HG03575 (cell line): ENCODE results near the gene NAGLU.
"Not testable (repeated sequence)": the region's sequence is repeated elsewhere in the genome, so short reads cannot be mapped to it uniquely, and the experiment has no call there.

Experiments used
- ATAC-seq: cut with Tn5 transposase; IDR thresholded peaks from one replicate; pipeline ENCODE4 v1.9.1; 2021; ENCODE audit not compliant: unreplicated experiment, insufficient number of reproducible peaks, low FRiP score; ENCODE audit errors: extremely low read depth

Gene NAGLU

DNA sequence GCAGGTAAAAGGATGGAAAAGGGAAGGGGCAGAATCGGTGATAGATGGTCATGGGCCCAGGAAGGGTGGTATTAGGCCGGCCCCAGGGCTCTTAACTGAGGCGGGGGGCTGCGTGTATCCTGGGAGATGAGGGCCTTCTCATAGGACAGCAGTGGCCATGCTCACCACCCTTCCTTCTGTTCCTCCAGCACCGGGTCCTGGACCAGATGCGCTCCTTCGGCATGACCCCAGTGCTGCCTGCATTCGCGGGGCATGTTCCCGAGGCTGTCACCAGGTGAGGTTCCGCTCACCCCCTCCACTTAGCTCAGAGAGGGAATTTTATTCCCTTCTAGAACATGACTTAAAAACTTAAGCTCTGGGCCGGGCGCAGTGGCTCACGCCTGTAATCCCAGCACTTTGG lies 2.4 kb downstream of the NAGLU start:
- ATAC-seq: no peak

DNA sequence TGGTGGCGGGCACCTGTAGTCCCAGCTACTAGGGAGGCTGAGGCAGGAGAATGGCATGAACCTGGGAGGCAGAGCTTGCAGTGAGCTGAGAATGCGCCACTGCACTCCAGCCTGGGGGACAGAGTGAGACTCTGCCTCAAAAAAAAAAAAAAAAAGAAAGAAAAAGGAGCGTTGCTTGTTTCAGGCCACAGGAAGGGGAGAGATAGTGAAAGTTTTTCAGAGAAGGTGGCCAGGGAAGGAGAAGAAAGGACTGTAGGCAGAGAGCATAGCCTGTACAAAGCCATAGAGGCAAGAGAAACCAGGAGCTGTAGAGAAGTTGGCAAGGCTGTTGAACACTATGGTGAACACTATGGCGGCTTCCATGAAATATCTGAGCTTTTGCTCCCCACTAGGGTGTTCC lies 4.5 kb downstream of the NAGLU start:
- not testable (repeated sequence) for ATAC-seq

DNA sequence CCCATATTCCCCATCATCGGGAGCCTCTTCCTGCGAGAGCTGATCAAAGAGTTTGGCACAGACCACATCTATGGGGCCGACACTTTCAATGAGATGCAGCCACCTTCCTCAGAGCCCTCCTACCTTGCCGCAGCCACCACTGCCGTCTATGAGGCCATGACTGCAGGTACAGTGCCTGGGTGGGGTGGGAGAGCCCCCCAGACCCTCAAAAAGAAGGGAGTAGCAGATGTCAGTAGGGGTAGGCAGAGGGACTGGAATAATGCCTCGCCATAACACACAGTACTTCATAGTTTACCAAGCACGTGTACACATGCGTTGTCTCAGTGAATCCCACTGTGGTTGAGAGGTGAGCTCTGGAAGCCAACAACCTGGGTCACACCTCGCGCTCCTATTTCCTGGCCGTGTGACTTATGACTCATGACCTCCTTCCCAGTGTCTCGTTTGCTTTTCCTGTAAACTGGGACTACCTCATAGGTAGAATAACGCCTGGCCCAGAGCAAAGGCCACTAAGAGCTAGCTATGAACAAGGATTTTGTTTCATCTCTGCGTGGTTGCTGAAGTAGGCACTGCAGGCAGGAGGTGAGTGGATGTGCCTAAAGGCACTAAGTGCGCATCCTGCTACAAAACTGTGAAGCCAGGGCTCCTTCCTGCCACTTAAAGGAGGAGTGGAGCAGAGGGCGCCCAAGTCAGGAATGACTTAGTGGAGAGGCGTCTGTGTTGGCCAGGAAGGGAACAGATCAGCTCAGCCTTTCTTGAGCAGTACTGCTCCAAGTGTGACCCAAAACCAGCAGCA lies 5.2 kb downstream of the NAGLU start:
- ATAC-seq: no peak

DNA sequence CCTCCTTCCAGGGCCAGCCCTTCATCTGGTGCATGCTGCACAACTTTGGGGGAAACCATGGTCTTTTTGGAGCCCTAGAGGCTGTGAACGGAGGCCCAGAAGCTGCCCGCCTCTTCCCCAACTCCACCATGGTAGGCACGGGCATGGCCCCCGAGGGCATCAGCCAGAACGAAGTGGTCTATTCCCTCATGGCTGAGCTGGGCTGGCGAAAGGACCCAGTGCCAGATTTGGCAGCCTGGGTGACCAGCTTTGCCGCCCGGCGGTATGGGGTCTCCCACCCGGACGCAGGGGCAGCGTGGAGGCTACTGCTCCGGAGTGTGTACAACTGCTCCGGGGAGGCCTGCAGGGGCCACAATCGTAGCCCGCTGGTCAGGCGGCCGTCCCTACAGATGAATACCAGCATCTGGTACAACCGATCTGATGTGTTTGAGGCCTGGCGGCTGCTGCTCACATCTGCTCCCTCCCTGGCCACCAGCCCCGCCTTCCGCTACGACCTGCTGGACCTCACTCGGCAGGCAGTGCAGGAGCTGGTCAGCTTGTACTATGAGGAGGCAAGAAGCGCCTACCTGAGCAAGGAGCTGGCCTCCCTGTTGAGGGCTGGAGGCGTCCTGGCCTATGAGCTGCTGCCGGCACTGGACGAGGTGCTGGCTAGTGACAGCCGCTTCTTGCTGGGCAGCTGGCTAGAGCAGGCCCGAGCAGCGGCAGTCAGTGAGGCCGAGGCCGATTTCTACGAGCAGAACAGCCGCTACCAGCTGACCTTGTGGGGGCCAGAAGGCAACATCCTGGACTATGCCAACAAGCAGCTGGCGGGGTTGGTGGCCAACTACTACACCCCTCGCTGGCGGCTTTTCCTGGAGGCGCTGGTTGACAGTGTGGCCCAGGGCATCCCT lies 7.4 kb downstream of the NAGLU start:
- no peak for ATAC-seq

DNA sequence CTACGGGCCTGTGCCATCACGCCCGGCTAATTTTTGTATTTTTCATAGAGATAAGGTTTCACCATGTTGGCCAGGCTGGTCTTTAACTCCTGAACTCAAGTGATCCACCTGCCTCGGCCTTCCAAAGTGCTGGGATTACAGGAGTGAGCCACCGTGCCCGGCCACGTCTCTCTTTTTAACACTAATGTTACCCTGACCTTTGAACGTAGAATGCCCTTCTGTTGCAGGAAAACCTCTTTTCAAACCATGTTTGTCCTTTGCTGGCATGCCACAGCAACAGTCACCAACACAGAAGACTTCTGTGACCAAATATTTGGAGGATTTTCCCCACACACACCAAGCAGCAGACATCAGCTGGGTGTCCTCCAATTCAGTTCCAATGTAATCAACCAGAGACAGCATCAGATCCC lies 8.8 kb downstream of the NAGLU start:
- ATAC-seq: no peak

DNA sequence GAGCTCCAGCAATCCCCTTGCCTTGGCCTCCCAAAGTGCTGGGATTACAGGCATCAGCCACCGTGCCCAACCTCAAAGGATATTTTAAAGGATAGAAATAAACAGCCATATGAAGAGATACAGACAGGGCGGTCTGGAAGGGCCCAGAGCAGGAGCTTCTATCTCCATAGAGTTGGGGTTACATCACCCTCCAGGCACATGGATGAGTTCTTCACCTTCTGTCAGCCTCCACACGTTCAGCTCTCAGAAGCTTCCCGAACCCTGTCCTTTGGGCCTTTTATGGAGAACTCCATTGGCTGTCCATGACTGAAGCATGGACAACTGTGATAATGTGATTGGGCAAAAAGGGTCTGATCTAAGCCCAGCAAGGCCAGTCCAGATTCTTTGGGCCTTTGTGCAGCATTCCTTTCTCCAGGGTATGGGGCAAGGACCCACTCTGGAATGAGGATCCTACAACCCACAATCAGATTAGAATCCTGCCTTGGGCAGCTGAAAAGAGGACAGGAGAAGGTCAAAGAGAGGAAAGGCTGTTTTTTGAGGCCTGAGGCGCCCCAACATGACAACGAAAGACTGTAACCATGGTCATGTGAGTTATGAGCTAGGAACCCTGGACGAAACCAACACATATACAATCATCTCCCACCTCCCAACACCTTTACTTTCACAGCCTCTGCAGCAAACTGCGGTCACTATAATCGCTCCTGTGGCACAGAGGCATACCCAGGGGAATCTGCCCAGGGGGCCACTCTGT lies 9.9 kb downstream of the NAGLU start:
- not testable (repeated sequence) for ATAC-seq

DNA sequence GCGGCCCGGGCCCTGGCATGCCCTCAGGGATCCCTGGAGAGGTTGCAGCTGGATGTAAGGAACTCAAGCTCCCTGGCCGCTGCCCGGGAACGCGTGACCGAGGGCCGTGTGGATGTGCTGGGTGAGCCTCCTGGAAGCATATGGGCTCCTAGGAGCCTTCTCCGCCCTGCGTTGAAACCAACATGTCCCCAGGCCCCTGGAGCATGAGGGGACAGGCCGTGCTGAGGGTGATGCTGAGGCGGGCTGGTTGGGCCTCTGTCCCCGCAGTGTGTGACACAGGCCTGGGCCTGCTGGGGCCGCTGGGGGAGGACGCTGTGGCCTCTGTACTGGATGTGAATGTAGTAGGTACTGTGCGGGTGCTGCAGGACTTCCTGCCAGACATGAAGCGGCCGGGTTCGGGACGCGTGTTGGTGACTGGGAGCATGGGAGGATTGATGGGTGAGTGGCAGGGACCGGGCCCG lies 11.0 kb downstream of the NAGLU start:
- no peak for ATAC-seq

DNA sequence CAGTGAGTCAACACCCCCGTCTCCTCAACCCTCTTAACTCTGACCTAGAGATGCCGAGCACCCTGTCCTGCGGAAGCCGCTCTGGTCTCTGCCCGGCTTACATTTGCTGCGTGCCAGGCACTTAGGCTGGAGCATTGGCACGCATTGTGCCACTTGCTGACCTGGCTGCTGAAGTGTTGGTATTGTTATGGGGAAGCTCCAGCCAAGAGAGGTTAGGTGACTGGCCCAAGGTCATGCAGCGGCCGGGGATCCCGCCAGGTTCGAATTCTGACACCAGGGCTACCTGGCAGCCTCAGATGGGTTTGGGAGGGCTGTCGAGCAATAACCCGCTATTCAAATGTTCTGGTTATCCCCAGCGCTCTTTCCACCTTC lies 11.6 kb downstream of the NAGLU start:
- ATAC-seq: no peak

DNA sequence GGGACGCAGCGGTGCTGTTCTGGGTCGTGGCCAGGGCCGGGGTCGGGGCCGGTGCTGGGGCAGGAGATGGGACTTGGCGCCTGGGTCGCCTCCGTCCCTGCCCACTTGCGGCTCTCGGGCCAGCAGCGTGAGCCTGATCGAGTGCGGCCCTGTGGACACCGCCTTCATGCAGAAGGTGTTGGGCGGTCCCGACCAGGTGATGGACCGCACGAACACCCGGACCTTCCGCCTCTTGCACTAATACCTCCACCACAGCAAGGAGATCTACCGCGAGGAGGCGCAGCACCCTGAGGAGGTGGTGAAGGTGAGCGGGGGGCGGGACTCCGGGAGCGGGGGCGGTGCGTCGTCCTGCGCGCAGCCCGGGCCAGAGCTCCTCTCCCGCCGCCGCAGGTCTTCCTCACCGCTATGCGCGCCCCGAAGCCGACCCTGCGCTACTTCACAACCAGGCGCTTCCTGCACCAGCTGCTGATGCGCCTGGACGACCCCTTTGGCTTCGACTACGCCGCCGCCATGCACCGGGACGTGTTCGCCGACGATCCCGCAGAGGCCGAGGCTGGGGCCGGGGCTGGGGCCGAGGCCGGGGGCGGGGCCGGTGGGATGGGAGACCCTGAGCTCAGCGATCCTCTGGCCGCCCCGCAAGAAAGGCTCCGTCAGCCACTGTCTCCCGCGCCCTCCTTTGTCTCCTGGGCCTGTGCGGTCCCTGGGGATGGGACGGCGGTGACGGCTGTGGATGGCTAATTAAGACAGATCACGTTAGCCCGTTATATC lies 12.2 kb downstream of the NAGLU start:
- no peak for ATAC-seq

DNA sequence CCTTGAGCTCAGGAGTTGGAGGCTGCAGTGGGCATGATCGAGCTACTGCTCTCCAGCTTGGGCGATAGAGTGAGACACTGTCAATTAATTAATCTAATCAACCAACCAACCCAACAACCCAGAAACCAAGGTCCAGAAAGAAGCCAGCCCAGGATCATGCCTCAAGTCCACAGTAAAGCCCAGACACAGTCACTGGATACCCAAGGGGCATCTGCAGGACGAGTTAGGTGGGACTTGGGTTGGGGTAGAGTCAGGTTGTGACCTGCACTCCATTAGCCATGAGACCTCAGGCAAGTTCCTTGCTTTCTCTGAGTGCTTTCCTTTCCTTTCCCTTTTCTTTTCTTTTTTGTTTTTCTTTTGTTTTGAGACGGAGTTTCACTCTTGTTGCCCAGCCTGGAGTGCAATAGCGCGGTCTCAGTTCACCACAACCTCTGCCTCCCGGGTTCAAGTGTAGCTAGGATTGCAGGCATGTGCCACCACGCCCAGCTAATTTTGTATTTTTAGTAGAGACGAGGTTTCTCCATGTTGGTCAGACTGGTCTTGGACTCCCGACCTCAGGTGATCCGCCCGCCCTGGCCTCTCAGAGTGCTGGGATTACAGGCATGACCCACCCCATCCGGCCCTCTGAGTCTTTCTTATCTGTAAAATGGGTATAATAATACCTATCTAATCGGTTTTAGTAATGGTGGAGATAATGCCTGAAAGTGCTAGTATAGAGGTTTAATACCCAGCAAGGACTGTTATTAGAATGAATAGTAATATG lies 13.1 kb downstream of the NAGLU start:
- no peak for ATAC-seq

DNA sequence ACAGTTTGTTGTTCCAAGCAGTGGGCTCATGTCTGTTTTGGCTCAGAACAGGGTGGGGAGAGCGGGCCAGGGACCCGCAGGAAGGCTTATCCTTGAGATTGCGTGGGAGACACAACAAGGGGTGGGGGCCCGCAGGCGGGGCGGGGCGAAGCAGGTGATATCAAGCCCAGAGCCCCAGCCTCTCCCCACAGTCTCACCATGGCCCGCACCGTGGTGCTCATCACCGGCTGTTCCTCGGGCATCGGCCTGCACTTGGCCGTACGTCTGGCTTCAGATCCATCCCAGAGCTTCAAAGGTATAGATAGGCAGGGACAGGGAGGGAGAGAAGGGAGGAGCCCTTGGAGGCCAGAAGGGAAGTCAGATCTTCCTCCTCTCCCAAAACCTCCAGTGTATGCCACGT lies 16.7 kb downstream of the NAGLU start, which contains the start of gene HSD17B1:
HSD17B1 (plus strand) TSS at position 188 of the 400 bp plus-strand sequence; CDS start at position 199, 11 bp downstream.
- not testable (repeated sequence) for ATAC-seq

DNA sequence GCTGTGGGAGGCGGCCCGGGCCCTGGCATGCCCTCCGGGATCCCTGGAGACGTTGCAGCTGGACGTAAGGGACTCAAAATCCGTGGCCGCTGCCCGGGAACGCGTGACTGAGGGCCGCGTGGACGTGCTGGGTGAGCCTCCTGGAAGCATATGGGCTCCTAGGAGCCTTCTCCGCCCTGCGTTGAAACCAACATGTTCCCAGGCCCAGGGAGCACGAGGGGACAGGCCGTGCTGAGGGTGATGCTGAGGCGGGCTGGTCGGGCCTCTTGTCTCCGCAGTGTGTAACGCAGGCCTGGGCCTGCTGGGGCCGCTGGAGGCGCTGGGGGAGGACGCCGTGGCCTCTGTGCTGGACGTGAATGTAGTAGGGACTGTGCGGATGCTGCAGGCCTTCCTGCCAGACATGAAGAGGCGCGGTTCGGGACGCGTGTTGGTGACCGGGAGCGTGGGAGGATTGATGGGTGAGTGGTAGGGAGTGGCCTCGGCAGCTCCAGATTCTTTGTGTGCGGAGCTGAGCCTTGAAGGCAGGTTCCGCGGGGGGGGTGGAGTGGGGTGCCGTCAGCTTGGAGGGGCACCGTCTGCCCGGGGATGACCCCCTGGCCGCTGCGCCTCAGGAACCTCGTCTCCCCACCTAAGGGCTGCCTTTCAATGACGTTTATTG lies 17.2 kb downstream of the NAGLU start:
- ATAC-seq: no peak

DNA sequence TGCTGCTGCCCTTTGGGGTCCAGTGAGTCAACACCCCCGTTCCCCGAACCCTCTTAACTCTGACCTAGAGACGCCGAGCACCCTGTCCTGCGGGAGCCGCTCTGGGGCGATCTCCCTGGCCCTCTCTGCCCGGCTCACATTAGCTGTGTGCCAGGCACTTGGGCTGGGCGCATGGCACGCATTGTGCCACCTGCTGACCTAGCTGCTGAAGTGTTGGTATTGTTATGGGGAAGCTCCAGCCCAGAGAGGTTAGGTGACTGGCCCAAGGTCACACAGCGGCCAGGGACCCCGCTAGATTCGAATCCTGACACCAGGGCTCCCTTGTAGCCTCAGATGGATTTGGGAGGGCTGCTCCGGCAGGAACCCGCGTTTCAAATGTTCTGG lies 17.8 kb downstream of the NAGLU start:
- ATAC-seq: no peak

DNA sequence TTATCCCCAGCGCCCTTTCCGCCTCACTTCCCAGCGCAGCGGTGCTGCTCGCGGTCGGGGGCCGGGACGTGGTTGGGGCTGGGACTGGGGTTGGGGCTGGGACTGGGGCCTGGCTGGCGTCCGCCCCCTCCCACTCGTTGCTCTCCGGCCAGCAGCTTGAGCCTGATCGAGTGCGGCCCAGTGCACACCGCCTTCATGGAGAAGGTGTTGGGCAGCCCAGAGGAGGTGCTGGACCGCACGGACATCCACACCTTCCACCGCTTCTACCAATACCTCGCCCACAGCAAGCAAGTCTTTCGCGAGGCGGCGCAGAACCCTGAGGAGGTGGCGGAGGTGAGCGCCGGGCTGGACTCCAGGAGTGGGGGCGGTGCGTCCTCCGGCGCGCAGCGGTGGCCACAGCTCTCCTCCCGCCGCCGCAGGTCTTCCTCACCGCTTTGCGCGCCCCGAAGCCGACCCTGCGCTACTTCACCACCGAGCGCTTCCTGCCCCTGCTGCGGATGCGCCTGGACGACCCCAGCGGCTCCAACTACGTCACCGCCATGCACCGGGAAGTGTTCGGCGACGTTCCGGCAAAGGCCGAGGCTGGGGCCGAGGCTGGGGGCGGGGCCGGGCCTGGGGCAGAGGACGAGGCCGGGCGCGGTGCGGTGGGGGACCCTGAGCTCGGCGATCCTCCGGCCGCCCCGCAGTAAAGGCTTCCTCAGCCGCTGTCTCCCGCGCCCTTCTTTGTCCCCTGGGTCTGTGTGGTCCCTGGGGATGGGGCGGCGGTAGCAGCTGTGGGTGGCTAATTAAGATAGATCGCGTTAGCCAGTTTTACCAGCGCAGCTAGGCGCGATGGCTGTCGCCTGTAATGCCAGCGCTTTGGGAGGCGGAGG lies 18.4 kb downstream of the NAGLU start:
- no peak for ATAC-seq

DNA sequence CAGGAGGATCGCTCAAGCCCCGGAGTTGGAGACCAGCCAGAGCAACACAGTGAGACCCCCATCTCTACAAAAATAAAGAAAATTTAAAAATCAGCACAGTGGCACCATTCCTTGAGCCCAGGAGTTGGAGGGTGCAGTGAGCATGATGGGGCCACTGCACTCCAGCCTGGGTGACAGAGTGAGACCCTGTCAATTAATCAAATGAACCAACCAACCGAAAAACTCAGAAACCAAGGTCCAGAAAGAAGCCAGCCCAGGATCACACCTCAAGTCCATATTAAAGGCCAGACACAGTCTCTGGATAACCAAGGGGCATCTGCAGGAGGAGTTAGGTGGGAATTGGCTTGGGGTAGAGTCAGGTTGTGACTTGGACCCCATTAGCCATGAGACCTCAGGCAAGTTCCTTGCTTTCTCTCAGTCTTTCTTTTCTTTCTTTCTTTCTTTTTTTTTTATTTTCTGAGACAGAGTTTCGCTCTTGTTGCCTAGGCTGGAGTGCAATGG lies 19.1 kb downstream of the NAGLU start:
- ATAC-seq: no peak

DNA sequence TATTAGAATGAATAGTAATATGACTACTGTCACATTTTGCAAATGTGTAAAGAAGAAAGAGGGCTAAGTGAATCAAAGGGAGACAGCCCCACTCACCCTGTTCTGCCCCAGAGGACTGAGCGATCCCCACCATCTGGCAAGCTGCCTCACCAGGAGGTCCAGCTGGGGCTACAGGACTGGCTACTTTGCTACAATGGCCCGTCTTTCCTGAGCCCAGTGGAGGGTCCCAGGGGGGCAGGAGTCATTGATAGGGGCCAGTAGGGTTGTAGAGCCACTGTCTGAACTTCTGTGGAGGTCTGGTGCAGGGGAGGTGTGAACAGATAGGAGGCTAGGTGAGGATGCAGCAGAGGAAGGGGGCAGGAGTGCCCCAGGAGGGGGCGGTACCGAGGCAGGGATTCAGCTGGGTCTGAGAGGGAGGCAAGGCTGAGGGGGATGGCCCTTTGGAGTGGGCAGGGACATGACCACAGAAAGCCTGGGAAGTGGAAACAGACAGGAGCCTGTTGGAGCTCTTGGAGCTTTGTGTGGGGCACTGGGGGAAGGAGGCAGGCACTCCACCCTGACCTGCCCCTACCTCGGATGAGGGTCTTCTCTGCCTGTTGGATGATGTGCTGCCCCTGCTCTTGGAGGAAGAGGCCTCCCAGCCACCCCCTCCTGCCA lies 20.0 kb downstream of the NAGLU start:
- ATAC-seq: not testable (repeated sequence)
